Body of pancreas (tissue), 4 donors: ENCODE measurements around the gene CLEC11A.

Source experiments
- POLR2A ChIP-seq, 3 donors: fragments of 450-650 bp; IDR thresholded peaks; one replicate each; pipeline ENCODE4 v1.6.1; 2016; ENCODE audit warnings: antibody characterized with exemption in 3 of 3, mild to moderate bottlenecking in 2 of 3
- TF ChIP-seq, protein P1 (sequence below), 7 experiments: fragments of 450-650 bp in 4 of 7; fragments of 200-600 bp in 3 of 7; sonication (generic) in 3 of 7; IDR thresholded peaks; one replicate each; pipeline ENCODE4 v1.5.1; 2016 to 2019; ENCODE audit warnings: antibody characterized with exemption in 7 of 7

DNA sequence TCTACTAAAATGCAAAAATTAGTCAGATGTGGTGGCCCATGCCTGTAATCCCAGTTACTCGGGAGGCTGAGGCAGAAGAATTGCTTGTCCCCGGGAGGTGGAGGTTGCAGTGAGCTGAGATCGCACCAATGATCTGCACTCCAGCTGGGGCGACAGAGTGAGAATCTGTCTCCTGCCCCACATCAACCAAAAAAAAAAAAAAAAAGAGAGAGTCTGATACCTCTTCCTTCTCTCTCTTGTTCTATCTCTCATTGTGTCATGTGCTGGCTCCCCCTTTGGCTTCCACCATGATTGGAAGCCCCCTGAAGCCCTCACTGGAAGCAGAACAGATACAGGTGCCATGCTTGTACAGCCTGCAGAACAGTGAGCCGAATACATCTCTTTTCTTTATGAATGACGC lies 20.4 kb downstream of the CLEC11A start:
- TF ChIP-seq, protein P1, sequence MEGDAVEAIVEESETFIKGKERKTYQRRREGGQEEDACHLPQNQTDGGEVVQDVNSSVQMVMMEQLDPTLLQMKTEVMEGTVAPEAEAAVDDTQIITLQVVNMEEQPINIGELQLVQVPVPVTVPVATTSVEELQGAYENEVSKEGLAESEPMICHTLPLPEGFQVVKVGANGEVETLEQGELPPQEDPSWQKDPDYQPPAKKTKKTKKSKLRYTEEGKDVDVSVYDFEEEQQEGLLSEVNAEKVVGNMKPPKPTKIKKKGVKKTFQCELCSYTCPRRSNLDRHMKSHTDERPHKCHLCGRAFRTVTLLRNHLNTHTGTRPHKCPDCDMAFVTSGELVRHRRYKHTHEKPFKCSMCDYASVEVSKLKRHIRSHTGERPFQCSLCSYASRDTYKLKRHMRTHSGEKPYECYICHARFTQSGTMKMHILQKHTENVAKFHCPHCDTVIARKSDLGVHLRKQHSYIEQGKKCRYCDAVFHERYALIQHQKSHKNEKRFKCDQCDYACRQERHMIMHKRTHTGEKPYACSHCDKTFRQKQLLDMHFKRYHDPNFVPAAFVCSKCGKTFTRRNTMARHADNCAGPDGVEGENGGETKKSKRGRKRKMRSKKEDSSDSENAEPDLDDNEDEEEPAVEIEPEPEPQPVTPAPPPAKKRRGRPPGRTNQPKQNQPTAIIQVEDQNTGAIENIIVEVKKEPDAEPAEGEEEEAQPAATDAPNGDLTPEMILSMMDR (IDR thresholded peaks at IDR 0.05): no peak
- no peak for TF ChIP-seq POLR2A (IDR thresholded peaks at IDR 0.05)
